C4-2B (cell line): Measurements from ENCODE around the gene BTN3A1.

ENCODE experiments used
- ZFX ChIP-seq: fragments of 450-650 bp; IDR thresholded peaks from 2 replicates; pipeline ENCODE4 v1.6.1; 2017
- TF ChIP-seq, protein P1 (sequence below): fragments of 450-650 bp; conservative IDR thresholded peaks from 2 replicates; pipeline ENCODE4 v1.5.1; 2017; ENCODE audit warnings: mild to moderate bottlenecking

DNA sequence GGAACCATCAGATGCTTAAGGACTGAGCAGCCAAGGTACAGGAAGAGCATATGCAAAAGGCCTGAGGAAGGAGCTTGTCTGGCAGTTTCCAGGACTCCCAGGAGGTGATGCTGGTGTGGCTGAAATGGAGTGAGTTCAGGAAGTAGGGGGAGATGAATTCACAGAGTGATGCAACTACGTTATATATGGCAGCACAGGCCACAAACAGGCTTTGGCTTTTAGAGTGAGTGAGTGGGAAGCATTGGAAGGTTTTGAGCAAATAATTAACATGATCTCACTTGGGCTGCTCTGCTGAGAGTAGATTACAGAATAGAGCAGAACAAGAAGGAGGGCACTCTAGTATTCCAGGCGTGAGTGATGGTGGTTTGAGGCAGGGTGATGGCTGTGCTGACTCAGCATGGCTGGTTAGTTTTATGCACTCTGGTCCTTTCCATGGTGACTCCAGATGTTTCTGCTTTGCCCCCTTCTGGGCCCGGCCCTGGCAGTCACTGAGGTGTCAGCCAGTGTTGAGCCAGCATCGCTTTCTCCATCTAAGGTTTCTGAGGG lies 12.7 kb upstream of the BTN3A1 start:
- TF ChIP-seq, protein P1, sequence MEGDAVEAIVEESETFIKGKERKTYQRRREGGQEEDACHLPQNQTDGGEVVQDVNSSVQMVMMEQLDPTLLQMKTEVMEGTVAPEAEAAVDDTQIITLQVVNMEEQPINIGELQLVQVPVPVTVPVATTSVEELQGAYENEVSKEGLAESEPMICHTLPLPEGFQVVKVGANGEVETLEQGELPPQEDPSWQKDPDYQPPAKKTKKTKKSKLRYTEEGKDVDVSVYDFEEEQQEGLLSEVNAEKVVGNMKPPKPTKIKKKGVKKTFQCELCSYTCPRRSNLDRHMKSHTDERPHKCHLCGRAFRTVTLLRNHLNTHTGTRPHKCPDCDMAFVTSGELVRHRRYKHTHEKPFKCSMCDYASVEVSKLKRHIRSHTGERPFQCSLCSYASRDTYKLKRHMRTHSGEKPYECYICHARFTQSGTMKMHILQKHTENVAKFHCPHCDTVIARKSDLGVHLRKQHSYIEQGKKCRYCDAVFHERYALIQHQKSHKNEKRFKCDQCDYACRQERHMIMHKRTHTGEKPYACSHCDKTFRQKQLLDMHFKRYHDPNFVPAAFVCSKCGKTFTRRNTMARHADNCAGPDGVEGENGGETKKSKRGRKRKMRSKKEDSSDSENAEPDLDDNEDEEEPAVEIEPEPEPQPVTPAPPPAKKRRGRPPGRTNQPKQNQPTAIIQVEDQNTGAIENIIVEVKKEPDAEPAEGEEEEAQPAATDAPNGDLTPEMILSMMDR = no peak
- no peak for TF ChIP-seq ZFX
